Measurements from ENCODE around the gene VPS36.

DNA sequence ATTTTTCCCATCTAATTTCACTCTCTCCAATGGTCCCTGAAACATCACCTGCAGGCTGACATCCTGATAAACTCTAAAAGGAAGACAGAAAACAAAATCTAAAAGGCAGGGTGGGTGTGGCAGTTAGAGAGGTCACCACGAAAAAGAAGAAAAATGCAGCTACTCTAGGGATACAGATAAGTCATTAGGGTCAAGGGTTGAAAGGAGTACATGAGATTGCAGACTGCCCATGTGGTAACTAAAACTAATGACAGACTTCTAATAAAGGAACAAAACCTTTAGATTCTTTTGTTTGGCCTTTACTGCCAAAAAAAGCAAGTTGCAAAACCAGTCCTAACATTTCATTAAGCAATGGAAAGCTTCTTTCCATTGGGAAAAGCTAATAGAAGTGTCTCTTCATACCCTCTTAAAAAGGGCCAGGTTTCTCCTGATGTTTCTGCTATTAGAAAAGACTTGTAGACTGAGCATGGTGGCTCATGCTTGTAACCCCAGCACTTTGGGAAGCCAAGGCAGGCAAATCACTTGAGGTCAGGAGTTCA, 75.5 kb downstream of the VPS36 start:
- TF ChIP-seq, protein P1, sequence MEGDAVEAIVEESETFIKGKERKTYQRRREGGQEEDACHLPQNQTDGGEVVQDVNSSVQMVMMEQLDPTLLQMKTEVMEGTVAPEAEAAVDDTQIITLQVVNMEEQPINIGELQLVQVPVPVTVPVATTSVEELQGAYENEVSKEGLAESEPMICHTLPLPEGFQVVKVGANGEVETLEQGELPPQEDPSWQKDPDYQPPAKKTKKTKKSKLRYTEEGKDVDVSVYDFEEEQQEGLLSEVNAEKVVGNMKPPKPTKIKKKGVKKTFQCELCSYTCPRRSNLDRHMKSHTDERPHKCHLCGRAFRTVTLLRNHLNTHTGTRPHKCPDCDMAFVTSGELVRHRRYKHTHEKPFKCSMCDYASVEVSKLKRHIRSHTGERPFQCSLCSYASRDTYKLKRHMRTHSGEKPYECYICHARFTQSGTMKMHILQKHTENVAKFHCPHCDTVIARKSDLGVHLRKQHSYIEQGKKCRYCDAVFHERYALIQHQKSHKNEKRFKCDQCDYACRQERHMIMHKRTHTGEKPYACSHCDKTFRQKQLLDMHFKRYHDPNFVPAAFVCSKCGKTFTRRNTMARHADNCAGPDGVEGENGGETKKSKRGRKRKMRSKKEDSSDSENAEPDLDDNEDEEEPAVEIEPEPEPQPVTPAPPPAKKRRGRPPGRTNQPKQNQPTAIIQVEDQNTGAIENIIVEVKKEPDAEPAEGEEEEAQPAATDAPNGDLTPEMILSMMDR (IDR thresholded peaks at IDR 0.05), result no peak
- TF ChIP-seq POLR2A (IDR thresholded peaks at IDR 0.05), result no peak

All from lower leg skin (tissue), 3 donors.